HepG2 (cell line): ENCODE results near the gene ARSB. TPM values are rescaled to one million over a fixed set of nuclear protein-coding genes. Genes with fewer than 3 reads are reported as not detected.
A peak's percentile ranks its signal among the peaks of the same experiment; 100 is the strongest.

Experiments
- ATF1 ChIP-seq: IDR thresholded peaks from 2 replicates; pipeline ENCODE4 v1.6.1; 2016; ENCODE audit warnings: mild to moderate bottlenecking, control low read depth
- HNF4G ChIP-seq, 2 experiments: sonication (generic) in 1 of 2; formaldehyde crosslinking in 1 of 2; IDR thresholded peaks; 2 replicates each; pipeline versions ENCODE4 v1.4.0 to v1.6.1; 2011 to 2020; ENCODE audit warnings: borderline replicate concordance in 2 of 2, low read depth in 2 of 2, mild to moderate bottlenecking in 2 of 2, low read length in 1 of 2, missing genetic modification reagents in 1 of 2, moderate library complexity in 1 of 2
- KDM5A ChIP-seq: fragments of 200-600 bp; sonication (generic); IDR thresholded peaks from 2 replicates; pipeline ENCODE4 v1.7.0; 2018; ENCODE audit warnings: antibody characterized with exemption, mild to moderate bottlenecking, low read length, borderline replicate concordance
- KDM5B ChIP-seq: sonication (generic); formaldehyde crosslinking; IDR thresholded peaks from 2 replicates; pipeline ENCODE4 v1.4.0; 2020; ENCODE audit warnings: missing genetic modification reagents, mild to moderate bottlenecking, borderline replicate concordance
- MIXL1 ChIP-seq: IDR thresholded peaks from 2 replicates; pipeline ENCODE4 v1.6.1; 2016
- MLLT10 ChIP-seq: sonication (generic); formaldehyde crosslinking; IDR thresholded peaks from 2 replicates; pipeline ENCODE4 v1.4.0; 2020; ENCODE audit warnings: missing genetic modification reagents
- MTF2 ChIP-seq: sonication (generic); formaldehyde crosslinking; IDR thresholded peaks from 2 replicates; pipeline ENCODE4 v1.5.0; 2020; ENCODE audit warnings: missing genetic modification reagents, borderline replicate concordance
- NR3C1 ChIP-seq: sonication (generic); formaldehyde crosslinking; IDR thresholded peaks from 2 replicates; pipeline ENCODE4 v1.4.0; 2020; ENCODE audit warnings: missing genetic modification reagents
- PAWR ChIP-seq: sonication (generic); formaldehyde crosslinking; IDR thresholded peaks from 2 replicates; pipeline ENCODE4 v1.4.0; 2020; ENCODE audit warnings: missing genetic modification reagents, mild to moderate bottlenecking, borderline replicate concordance
- SCMH1 ChIP-seq: sonication (generic); formaldehyde crosslinking; IDR thresholded peaks from 2 replicates; pipeline ENCODE4 v1.9.0; 2021; ENCODE audit warnings: missing genetic modification reagents, mild to moderate bottlenecking, borderline replicate concordance
- TEAD3 ChIP-seq: optimal IDR thresholded peaks from 2 replicates; pipeline ENCODE3; 2016; ENCODE audit warnings: borderline replicate concordance
- ZNF232 ChIP-seq: sonication (generic); formaldehyde crosslinking; IDR thresholded peaks from 2 replicates; pipeline ENCODE4 v1.4.0; 2020; ENCODE audit warnings: missing genetic modification reagents, borderline replicate concordance
- ZNF274 ChIP-seq: sonication (generic); formaldehyde crosslinking; IDR thresholded peaks from 2 replicates; pipeline ENCODE4 v1.5.1; 2020; ENCODE audit warnings: mild to moderate bottlenecking, missing genetic modification reagents
- ZNF317 ChIP-seq: sonication (generic); formaldehyde crosslinking; IDR thresholded peaks from 2 replicates; pipeline ENCODE4 v1.5.0; 2020; ENCODE audit warnings: mild to moderate bottlenecking, missing genetic modification reagents
- ZNF777 ChIP-seq: sonication (generic); formaldehyde crosslinking; IDR thresholded peaks from 2 replicates; pipeline ENCODE4 v1.4.0; 2020; ENCODE audit warnings: missing genetic modification reagents
- polyA plus RNA-seq, 8 experiments: library from polyadenylated mRNA; depleted of rRNA in 3 of 8; stranded (reverse) in 7 of 8; unstranded in 1 of 8; fragments of >200 nt; fragmentation: Illumina TruSeq in 4 of 8; extraction: Trizol in 4 of 8; gene quantifications; 2 replicates each; pipeline versions ENCODE4 v1.2.1 to v1.2.3, GENCODE V29; 2011 to 2016; ENCODE audit warnings: low read depth in 4 of 8, missing spikeins in 1 of 8, mixed read lengths in 1 of 8; ENCODE audit not compliant: insufficient read depth in 1 of 8
- total RNA-seq, 5 experiments: library from RNA; depleted of rRNA; stranded (reverse); fragments of >200 nt; fragmentation: Illumina TruSeq; extraction: Trizol; gene quantifications; 2 replicates each; pipeline ENCODE4 v1.2.3, GENCODE V29; 2016; ENCODE audit warnings: low read depth in 1 of 5
- TF ChIP-seq, protein P1 (sequence below): IDR thresholded peaks from 2 replicates; pipeline ENCODE4 v1.6.1; 2016; ENCODE audit warnings: missing genetic modification reagents, missing compliant biosample characterization
- TF ChIP-seq, protein P2 (sequence below): IDR thresholded peaks from 2 replicates; pipeline ENCODE4 v1.6.1; 2018; ENCODE audit warnings: missing genetic modification reagents
- TF ChIP-seq, protein P3 (sequence below): sonication (generic); formaldehyde crosslinking; IDR thresholded peaks from 2 replicates; pipeline ENCODE4; 2020; ENCODE audit warnings: missing genetic modification reagents, mild to moderate bottlenecking, borderline replicate concordance
- TF ChIP-seq, protein P4 (sequence below): sonication (generic); formaldehyde crosslinking; IDR thresholded peaks from 2 replicates; pipeline ENCODE4 v1.8.0; 2022; ENCODE audit warnings: missing genetic modification reagents, mild to moderate bottlenecking, moderate library complexity, borderline replicate concordance
- TF ChIP-seq, protein P5 (sequence below): sonication (generic); formaldehyde crosslinking; conservative IDR thresholded peaks from 2 replicates; pipeline ENCODE4 v1.8.0; 2022; ENCODE audit warnings: mild to moderate bottlenecking, moderate library complexity, missing genetic modification reagents

Gene ARSB
- total and polyA plus RNA-seq, 2 of the 13 experiments (the other 11 are each of a cell fraction or from before 2014, with no cell fraction given), result 52.6 to 66.4 TPM

DNA sequence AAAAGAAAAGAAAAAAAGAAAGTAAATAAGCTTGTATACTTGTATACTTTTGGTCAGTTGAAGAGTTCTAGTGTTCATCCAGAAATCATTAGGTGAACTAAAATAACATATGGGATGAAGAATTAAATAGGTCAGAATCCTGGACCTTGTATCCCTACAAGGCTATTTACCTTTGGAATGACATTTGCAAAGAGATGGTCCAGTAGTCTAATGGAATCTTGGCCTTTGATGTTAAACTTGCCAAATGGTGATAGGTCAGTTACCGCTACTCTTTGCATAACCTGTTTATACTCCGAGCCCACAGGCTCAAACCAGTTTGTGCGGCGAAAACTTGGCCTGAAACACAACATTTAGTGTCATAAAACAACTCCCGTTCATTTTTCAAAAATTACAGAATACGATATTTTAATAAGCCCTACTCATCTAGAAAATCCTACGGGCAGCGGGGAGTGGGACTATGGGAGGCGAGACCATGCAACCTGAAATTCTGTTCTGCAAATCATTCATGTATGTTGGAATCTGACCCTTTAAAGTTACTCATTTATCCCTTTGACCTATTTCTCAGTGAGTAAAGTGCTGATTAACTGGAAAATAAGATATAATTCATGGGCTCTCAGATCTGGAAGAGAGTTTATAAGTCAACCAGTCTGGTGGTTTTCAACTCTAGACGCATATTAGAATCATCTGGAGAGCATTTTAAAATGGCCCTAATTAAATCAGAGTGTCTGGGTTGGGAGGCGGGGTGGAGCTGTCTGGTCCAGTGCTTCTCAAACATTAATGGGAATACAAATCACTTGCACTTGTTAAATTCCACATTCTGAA is 45.8 kb upstream of the ARSB start (continued):
- TF ChIP-seq MIXL1 (CRISPR knock-in tag) (peak; percentile 84), ZNF317 (CRISPR knock-in tag) (no peak), HNF4G (IDR thresholded peaks at IDR 0.05; ENCODE audit: borderline replicate concordance, low read depth, low read length) (peak; percentile 84; the same call in 1 of the 2 replicates), HNF4G (CRISPR knock-in tag; IDR thresholded peaks at IDR 0.05; ENCODE audit: borderline replicate concordance, low read depth) (no peak; the same call in 1 of the 2 replicates), KDM5A (peak; percentile 67; the same call in 1 of the 2 replicates), PAWR (no peak), NR3C1 (no peak), ATF1 (CRISPR knock-in tag) (0 out of 2 replicates have a peak, but pooled peaks have one; percentile 23), ZNF232 (CRISPR knock-in tag) (0 out of 2 replicates have a peak, but pooled peaks have one; percentile 50), MTF2 (no peak), MLLT10 (no peak), SCMH1 (CRISPR knock-in tag) (no peak), ZNF777 (CRISPR knock-in tag) (no peak), KDM5B (CRISPR knock-in tag) (no peak), TEAD3 (CRISPR knock-in tag) (peak; percentile 88), ZNF274 (CRISPR knock-in tag) (no peak)
- TF ChIP-seq, protein P1, sequence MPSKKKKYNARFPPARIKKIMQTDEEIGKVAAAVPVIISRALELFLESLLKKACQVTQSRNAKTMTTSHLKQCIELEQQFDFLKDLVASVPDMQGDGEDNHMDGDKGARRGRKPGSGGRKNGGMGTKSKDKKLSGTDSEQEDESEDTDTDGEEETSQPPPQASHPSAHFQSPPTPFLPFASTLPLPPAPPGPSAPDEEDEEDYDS (CRISPR knock-in tag), result peak; percentile 52; the same call in 1 of the 2 replicates
- TF ChIP-seq, protein P2, sequence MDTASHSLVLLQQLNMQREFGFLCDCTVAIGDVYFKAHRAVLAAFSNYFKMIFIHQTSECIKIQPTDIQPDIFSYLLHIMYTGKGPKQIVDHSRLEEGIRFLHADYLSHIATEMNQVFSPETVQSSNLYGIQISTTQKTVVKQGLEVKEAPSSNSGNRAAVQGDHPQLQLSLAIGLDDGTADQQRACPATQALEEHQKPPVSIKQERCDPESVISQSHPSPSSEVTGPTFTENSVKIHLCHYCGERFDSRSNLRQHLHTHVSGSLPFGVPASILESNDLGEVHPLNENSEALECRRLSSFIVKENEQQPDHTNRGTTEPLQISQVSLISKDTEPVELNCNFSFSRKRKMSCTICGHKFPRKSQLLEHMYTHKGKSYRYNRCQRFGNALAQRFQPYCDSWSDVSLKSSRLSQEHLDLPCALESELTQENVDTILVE (CRISPR knock-in tag), result no peak
- TF ChIP-seq, protein P3, sequence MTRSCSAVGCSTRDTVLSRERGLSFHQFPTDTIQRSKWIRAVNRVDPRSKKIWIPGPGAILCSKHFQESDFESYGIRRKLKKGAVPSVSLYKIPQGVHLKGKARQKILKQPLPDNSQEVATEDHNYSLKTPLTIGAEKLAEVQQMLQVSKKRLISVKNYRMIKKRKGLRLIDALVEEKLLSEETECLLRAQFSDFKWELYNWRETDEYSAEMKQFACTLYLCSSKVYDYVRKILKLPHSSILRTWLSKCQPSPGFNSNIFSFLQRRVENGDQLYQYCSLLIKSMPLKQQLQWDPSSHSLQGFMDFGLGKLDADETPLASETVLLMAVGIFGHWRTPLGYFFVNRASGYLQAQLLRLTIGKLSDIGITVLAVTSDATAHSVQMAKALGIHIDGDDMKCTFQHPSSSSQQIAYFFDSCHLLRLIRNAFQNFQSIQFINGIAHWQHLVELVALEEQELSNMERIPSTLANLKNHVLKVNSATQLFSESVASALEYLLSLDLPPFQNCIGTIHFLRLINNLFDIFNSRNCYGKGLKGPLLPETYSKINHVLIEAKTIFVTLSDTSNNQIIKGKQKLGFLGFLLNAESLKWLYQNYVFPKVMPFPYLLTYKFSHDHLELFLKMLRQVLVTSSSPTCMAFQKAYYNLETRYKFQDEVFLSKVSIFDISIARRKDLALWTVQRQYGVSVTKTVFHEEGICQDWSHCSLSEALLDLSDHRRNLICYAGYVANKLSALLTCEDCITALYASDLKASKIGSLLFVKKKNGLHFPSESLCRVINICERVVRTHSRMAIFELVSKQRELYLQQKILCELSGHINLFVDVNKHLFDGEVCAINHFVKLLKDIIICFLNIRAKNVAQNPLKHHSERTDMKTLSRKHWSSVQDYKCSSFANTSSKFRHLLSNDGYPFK (CRISPR knock-in tag), result no peak
- TF ChIP-seq, protein P4, sequence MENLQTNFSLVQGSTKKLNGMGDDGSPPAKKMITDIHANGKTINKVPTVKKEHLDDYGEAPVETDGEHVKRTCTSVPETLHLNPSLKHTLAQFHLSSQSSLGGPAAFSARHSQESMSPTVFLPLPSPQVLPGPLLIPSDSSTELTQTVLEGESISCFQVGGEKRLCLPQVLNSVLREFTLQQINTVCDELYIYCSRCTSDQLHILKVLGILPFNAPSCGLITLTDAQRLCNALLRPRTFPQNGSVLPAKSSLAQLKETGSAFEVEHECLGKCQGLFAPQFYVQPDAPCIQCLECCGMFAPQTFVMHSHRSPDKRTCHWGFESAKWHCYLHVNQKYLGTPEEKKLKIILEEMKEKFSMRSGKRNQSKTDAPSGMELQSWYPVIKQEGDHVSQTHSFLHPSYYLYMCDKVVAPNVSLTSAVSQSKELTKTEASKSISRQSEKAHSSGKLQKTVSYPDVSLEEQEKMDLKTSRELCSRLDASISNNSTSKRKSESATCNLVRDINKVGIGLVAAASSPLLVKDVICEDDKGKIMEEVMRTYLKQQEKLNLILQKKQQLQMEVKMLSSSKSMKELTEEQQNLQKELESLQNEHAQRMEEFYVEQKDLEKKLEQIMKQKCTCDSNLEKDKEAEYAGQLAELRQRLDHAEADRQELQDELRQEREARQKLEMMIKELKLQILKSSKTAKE (CRISPR knock-in tag), result no peak
- TF ChIP-seq, protein P5, sequence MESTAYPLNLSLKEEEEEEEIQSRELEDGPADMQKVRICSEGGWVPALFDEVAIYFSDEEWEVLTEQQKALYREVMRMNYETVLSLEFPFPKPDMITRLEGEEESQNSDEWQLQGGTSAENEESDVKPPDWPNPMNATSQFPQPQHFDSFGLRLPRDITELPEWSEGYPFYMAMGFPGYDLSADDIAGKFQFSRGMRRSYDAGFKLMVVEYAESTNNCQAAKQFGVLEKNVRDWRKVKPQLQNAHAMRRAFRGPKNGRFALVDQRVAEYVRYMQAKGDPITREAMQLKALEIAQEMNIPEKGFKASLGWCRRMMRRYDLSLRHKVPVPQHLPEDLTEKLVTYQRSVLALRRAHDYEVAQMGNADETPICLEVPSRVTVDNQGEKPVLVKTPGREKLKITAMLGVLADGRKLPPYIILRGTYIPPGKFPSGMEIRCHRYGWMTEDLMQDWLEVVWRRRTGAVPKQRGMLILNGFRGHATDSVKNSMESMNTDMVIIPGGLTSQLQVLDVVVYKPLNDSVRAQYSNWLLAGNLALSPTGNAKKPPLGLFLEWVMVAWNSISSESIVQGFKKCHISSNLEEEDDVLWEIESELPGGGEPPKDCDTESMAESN (CRISPR knock-in tag), result no peak
